HG02763 (cell line): ENCODE results near the gene C2.
"Not testable (repeated sequence)": the region's sequence is repeated elsewhere in the genome, so short reads cannot be mapped to it uniquely, and the experiment has no call there.

Experiments used
- ATAC-seq: cut with Tn5 transposase; IDR thresholded peaks from one replicate; pipeline ENCODE4 v1.9.1; 2021; ENCODE audit warnings: mild to moderate bottlenecking, moderate library complexity; ENCODE audit not compliant: unreplicated experiment

The C2 gene

GRCh38 chr6:31920811-31921210 lies 6.7 kb upstream of the C2 start:
- no peak for ATAC-seq

GRCh38 chr6:31922942-31923341 lies 4.6 kb upstream of the C2 start:
- no peak for ATAC-seq

GRCh38 chr6:31927863-31928671 lies 550 bp downstream of the C2 start:
- ATAC-seq = no peak

GRCh38 chr6:31928672-31928939 lies 1.1 kb downstream of the C2 start:
- no peak for ATAC-seq

- ATAC-seq = no peak
These were observed 3.4 kb downstream of the C2 start for GRCh38 chr6:31930962-31931361.

- not testable (repeated sequence) for ATAC-seq
These were observed 4.6 kb downstream of the C2 start for GRCh38 chr6:31932137-31932536.

- no peak for ATAC-seq
These were observed 6.0 kb downstream of the C2 start for GRCh38 chr6:31933537-31933936.

GRCh38 chr6:31935021-31935420 lies 7.5 kb downstream of the C2 start:
- no peak for ATAC-seq

GRCh38 chr6:31935823-31936222 lies 8.3 kb downstream of the C2 start:
- ATAC-seq = no peak

GRCh38 chr6:31940256-31940664 lies 12.7 kb downstream of the C2 start:
- no peak for ATAC-seq

- no peak for ATAC-seq
These were observed 16.2 kb downstream of the C2 start for GRCh38 chr6:31943742-31944141.

- no peak for ATAC-seq
These were observed 17.6 kb downstream of the C2 start for GRCh38 chr6:31945154-31945506.

GRCh38 chr6:31945507-31946369 lies 18.2 kb downstream of the C2 start, which contains the start of gene CFB:
CFB (plus strand) TSS chr6:31946095; CDS start chr6:31946222, 127 bp downstream.
- no peak for ATAC-seq

GRCh38 chr6:31946370-31946885 lies 18.9 kb downstream of the C2 start:
- no peak for ATAC-seq

GRCh38 chr6:31947070-31947675 lies 19.7 kb downstream of the C2 start:
- ATAC-seq = no peak

GRCh38 chr6:31947864-31948263 lies 20.3 kb downstream of the C2 start:
- no peak for ATAC-seq

GRCh38 chr6:31948306-31948705 lies 20.8 kb downstream of the C2 start:
- no peak for ATAC-seq

- no peak for ATAC-seq
These were observed 21.4 kb downstream of the C2 start for GRCh38 chr6:31948753-31949413.

GRCh38 chr6:31949926-31950548 lies 22.5 kb downstream of the C2 start:
- no peak for ATAC-seq

- no peak for ATAC-seq
These were observed 24.8 kb downstream of the C2 start for GRCh38 chr6:31952140-31952805.
